SK-N-SH (cell line): ENCODE results near the gene SYT7. TPM values are rescaled to one million over a fixed set of nuclear protein-coding genes. Genes with fewer than 3 reads are reported as not detected.

Source experiments
- CTCF ChIA-PET: fragments of 300-600, 350-600 bp; formaldehyde crosslinking; extraction: SDS; loops from one replicate; lab custom pipeline; 2021; lab: Yijun Ruan, JAX
- POLR2A ChIA-PET: fragments of 350-600 bp; sonication (Branson Sonifier 250); formaldehyde crosslinking; extraction: SDS; loops from one replicate; lab custom pipeline; 2020; ENCODE audit warnings: antibody characterized with exemption, inconsistent platforms; lab: Yijun Ruan, JAX
- DNase-seq: peaks from one replicate; pipeline ENCODE4 v3.0.0; 2012
- H2AFZ ChIP-seq: fragments of 200-600 bp; sonication (generic); 2 replicates; pipeline ENCODE4 v1.8.1; 2016; ENCODE audit warnings: antibody characterized with exemption, mild to moderate bottlenecking, low read depth
- H3F3A ChIP-seq: fragments of 200-600 bp; sonication (generic); replicated peaks from 2 replicates; pipeline ENCODE3; 2016; ENCODE audit warnings: antibody characterized with exemption, mild to moderate bottlenecking; ENCODE audit not compliant: insufficient read depth
- H3K27ac ChIP-seq, 2 experiments: fragments of 200-500 bp in 1 of 2; fragments of 200-600 bp in 1 of 2; sonication (Bioruptor generic) in 1 of 2; sonication (generic), shearing (Covaris generic) in 1 of 2; 2 replicates each; pipeline versions ENCODE4 v1.5.1 to v1.6.1; 2014 to 2016; ENCODE audit warnings: low read depth in 2 of 2, inconsistent platforms in 1 of 2, low read length in 1 of 2, mild to moderate bottlenecking in 1 of 2, mixed read lengths in 1 of 2
- H3K27me3 ChIP-seq: fragments of 200-600 bp; sonication (generic), shearing (Covaris generic); 2 replicates; pipeline ENCODE4 v1.6.1; 2016; ENCODE audit warnings: mixed run types; ENCODE audit not compliant: insufficient read depth
- H3K36me3 ChIP-seq, 2 experiments: fragments of 200-500 bp in 1 of 2; fragments of 200-600 bp in 1 of 2; sonication (Bioruptor generic) in 1 of 2; sonication (generic) in 1 of 2; replicated peaks in 1 of 2; 2 replicates each; pipeline versions ENCODE3 to v1.5.1; 2014 to 2016; ENCODE audit warnings: low read length in 1 of 2, mild to moderate bottlenecking in 1 of 2; ENCODE audit not compliant: insufficient read depth in 2 of 2, control insufficient read depth in 1 of 2
- H3K4me1 ChIP-seq, 2 experiments: fragments of 200-500 bp in 1 of 2; fragments of 200-600 bp in 1 of 2; sonication (Bioruptor generic) in 1 of 2; sonication (generic), shearing (Covaris generic) in 1 of 2; 2 replicates each; pipeline versions ENCODE4 v1.5.1 to v1.6.1; 2014 to 2016; ENCODE audit warnings: low read depth in 1 of 2, low read length in 1 of 2, mixed run types in 1 of 2; ENCODE audit not compliant: insufficient read depth in 2 of 2, control insufficient read depth in 1 of 2
- H3K4me2 ChIP-seq: fragments of 200-600 bp; sonication (generic), shearing (Covaris generic); 2 replicates; pipeline ENCODE4 v1.6.1; 2017; ENCODE audit warnings: mixed run types
- H3K4me3 ChIP-seq, 2 experiments: fragments of 200-500 bp in 1 of 2; fragments of 200-600 bp in 1 of 2; sonication (Bioruptor generic) in 1 of 2; sonication (generic), shearing (Covaris generic) in 1 of 2; 2 replicates each; pipeline versions ENCODE4 v1.5.1 to v1.8.1; 2014 to 2016; ENCODE audit warnings: low read depth in 2 of 2, inconsistent platforms in 1 of 2, low read length in 1 of 2, mild to moderate bottlenecking in 1 of 2, mixed read lengths in 1 of 2, moderate library complexity in 1 of 2
- H3K79me2 ChIP-seq: fragments of 200-600 bp; sonication (generic); 2 replicates; pipeline ENCODE4 v1.8.1; 2017; ENCODE audit warnings: mild to moderate bottlenecking; ENCODE audit not compliant: insufficient read depth
- H3K9ac ChIP-seq: fragments of 200-600 bp; sonication (generic); 2 replicates; pipeline ENCODE4 v1.6.1; 2017; ENCODE audit warnings: mixed run types
- H3K9me2 ChIP-seq: fragments of 200-600 bp; sonication (generic); 2 replicates; pipeline ENCODE4 v1.6.1; 2017; ENCODE audit warnings: mixed run types
- H3K9me3 ChIP-seq: fragments of 200-600 bp; sonication (generic); 2 replicates; pipeline ENCODE4 v1.6.1; 2017; ENCODE audit warnings: mixed run types, mild to moderate bottlenecking, moderate library complexity
- H4K20me1 ChIP-seq: fragments of 200-600 bp; sonication (generic); 2 replicates; pipeline ENCODE4 v1.6.1; 2017; ENCODE audit warnings: mild to moderate bottlenecking, mixed run types; ENCODE audit not compliant: insufficient read depth
- CHD2 ChIP-seq: fragments of 150-350 bp; IDR thresholded peaks from 2 replicates; pipeline ENCODE4 v1.6.1; 2018; ENCODE audit warnings: low read length; ENCODE audit not compliant: partially characterized antibody
- CTCF ChIP-seq: fragments of 200-600 bp; sonication (generic); IDR thresholded peaks from 2 replicates; pipeline ENCODE4 v1.6.1; 2017; ENCODE audit warnings: antibody characterized with exemption, mild to moderate bottlenecking, moderate library complexity
- EP300 ChIP-seq, 2 experiments: IDR thresholded peaks; 2 replicates each; pipeline versions ENCODE4 v1.4.0 to v1.6.1; 2012; ENCODE audit warnings: borderline replicate concordance in 1 of 2, low read depth in 1 of 2, low read length in 1 of 2
- EZH2phosphoT487 ChIP-seq: fragments of 200-600 bp; sonication (generic); IDR thresholded peaks from 2 replicates; pipeline ENCODE4 v1.6.1; 2017; ENCODE audit warnings: low read depth, mixed run types, mild to moderate bottlenecking, antibody characterized with exemption, moderate library complexity, borderline replicate concordance
- FOSL2 ChIP-seq: IDR thresholded peaks from 2 replicates; pipeline ENCODE4 v1.4.0; 2012; ENCODE audit warnings: low read depth, mild to moderate bottlenecking, moderate library complexity, borderline replicate concordance
- FOXJ3 ChIP-seq: sonication (generic); formaldehyde crosslinking; IDR thresholded peaks from 2 replicates; pipeline ENCODE4 v1.5.1; 2020; ENCODE audit warnings: mild to moderate bottlenecking, missing genetic modification reagents
- GABPA ChIP-seq: IDR thresholded peaks from 2 replicates; pipeline ENCODE4 v1.4.0; 2012; ENCODE audit warnings: low read depth, mild to moderate bottlenecking
- GATA2 ChIP-seq: sonication (generic); formaldehyde crosslinking; IDR thresholded peaks from 2 replicates; pipeline ENCODE4 v1.5.0; 2020; ENCODE audit warnings: mild to moderate bottlenecking, missing genetic modification reagents
- MXI1 ChIP-seq: IDR thresholded peaks from 2 replicates; pipeline ENCODE4 v1.6.1; 2012; ENCODE audit warnings: mild to moderate bottlenecking, low read depth, low read length, improper control_type of control experiment
- NFIC ChIP-seq: IDR thresholded peaks from 2 replicates; pipeline ENCODE4 v1.4.0; 2012; ENCODE audit warnings: borderline replicate concordance
- NRF1 ChIP-seq: IDR thresholded peaks from 2 replicates; pipeline ENCODE4 v1.6.1; 2012; ENCODE audit warnings: low read depth, mild to moderate bottlenecking, low read length
- RCOR1 ChIP-seq: fragments of 150-350 bp; IDR thresholded peaks from 2 replicates; pipeline ENCODE4 v1.6.1; 2017; ENCODE audit warnings: antibody characterized with exemption, low read length
- RXRA ChIP-seq: IDR thresholded peaks from 2 replicates; pipeline ENCODE4 v1.4.0; 2012; ENCODE audit warnings: low read depth, mild to moderate bottlenecking, borderline replicate concordance
- SIN3A ChIP-seq: IDR thresholded peaks from 2 replicates; pipeline ENCODE4 v1.6.1; 2012; ENCODE audit warnings: low read depth, mild to moderate bottlenecking, low read length, moderate library complexity, borderline replicate concordance
- TAF1 ChIP-seq: IDR thresholded peaks from 2 replicates; pipeline ENCODE4 v1.6.1; 2012; ENCODE audit warnings: low read depth, mild to moderate bottlenecking, low read length, moderate library complexity, borderline replicate concordance
- TEAD4 ChIP-seq: IDR thresholded peaks from 2 replicates; pipeline ENCODE4 v1.4.0; 2012; ENCODE audit warnings: mild to moderate bottlenecking, borderline replicate concordance; ENCODE audit not compliant: insufficient read depth
- USF2 ChIP-seq: fragments of 150-350 bp; IDR thresholded peaks from 2 replicates; pipeline ENCODE4 v1.6.1; 2017; ENCODE audit warnings: antibody characterized with exemption, low read length, low read depth, borderline replicate concordance
- YY1 ChIP-seq: IDR thresholded peaks from 2 replicates; pipeline ENCODE4 v1.4.0; 2012; ENCODE audit warnings: low read depth, mild to moderate bottlenecking
- whole genome bisulfite sequencing: methylation state at CpG from one replicate; pipeline ENCODE4 v1.1.6; 2017; ENCODE audit warnings: low lambda C conversion rate; 5-methylcytosine and 5-hydroxymethylcytosine counted together
- polyA plus RNA-seq, 3 experiments: library from polyadenylated mRNA; depleted of rRNA; stranded (reverse); fragments of >200 nt; gene quantifications; 2 replicates each; pipeline ENCODE4 v1.2.3, GENCODE V29; 2012

SYT7 gene
- polyA plus RNA-seq, 1 of the 3 experiments (the other 2 are of a cell fraction): 1.1 TPM

- Histone ChIP-seq H3K9ac (no peak overlapping the region), H3K79me2 (no peaks in the 10 kb centered on the region), H3K27me3 (peaks cover 12% of the 10 kb centered on the region; the same call in 1 of the 2 replicates), H3F3A (no peaks in the 10 kb centered on the region), H2AFZ (no peak overlapping the region), H3K9me2 (no peaks in the 10 kb centered on the region), H3K4me2 (no peak overlapping the region), H4K20me1 (no peaks in the 10 kb centered on the region), H3K9me3 (no peaks in the 10 kb centered on the region), H3K4me1 (peaks cover 0 to 64% of the 10 kb centered on the region in 2 experiments; a peak in 3 of 4 replicates), H3K4me3 (no peak overlapping the region), H3K27ac (peak overlapping the region in 1 of 2 experiments; percentile 75; a peak in 2 of 4 replicates), H3K36me3 (no peaks in the 10 kb centered on the region)
- POLR2A ChIA-PET: interaction anchor here (0.5 to 1.6 kb wide), 7 partner anchors 17 to 123 kb away, joined by 3 to 8 read pairs (median 3); partner anchors contain the start of genes CPSF7 and SDHAF2
- 60% methylated on average over 11 of the region's 11 CpGs for WGBS
- TF ChIP-seq TEAD4 (no peak), YY1 (no peak), FOSL2 (no peak), FOXJ3 (CRISPR knock-in tag) (no peak), RXRA (no peak), USF2 (no peak), GABPA (no peak), EP300 (IDR thresholded peaks at IDR 0.05; ENCODE audit: borderline replicate concordance in 1 of 2, low read depth in 1 of 2, low read length in 1 of 2) (peak in 1 of 2 experiments; percentile 13; a peak in 1 of 4 replicates), MXI1 (peak; percentile 38; the same call in 1 of the 2 replicates), CTCF (no peak), NFIC (no peak), TAF1 (no peak), CHD2 (no peak), RCOR1 (peak; percentile 29; the same call in 1 of the 2 replicates), NRF1 (no peak), GATA2 (CRISPR knock-in tag) (no peak), EZH2phosphoT487 (no peak), SIN3A (no peak)
- TF ChIP-seq, all 33 proteins: peak for 3
- no peak for DNase-seq
- CTCF ChIA-PET: interaction anchor here (0.5 to 33.4 kb wide), 16 partner anchors 17 to 405 kb away, joined by 3 to 670 read pairs (median 4); partner anchors contain the start of gene SYT7
These were observed 66.6 kb downstream of the SYT7 start for GRCh38 chr11:61514050-61514917.
